Osteocyte (in vitro differentiated cells): ENCODE results near the gene TMEM114. TPM values are rescaled to one million over a fixed set of nuclear protein-coding genes. Genes with fewer than 3 reads are reported as not detected.

Source experiments
- DNase-seq: peaks from one replicate; pipeline ENCODE4 v3.0.0; 2021; ENCODE audit warnings: mixed read lengths; ENCODE audit not compliant: unreplicated experiment; ENCODE audit errors: extremely low spot score
- H3K27ac Mint-ChIP-seq: one replicate; pipeline ENCODE4 v1.8.0; 2021; ENCODE audit warnings: mild to moderate bottlenecking, mixed read lengths; ENCODE audit not compliant: unreplicated experiment
- H3K27me3 Mint-ChIP-seq: one replicate; pipeline ENCODE4 v1.8.0; 2021; ENCODE audit warnings: mixed read lengths; ENCODE audit not compliant: unreplicated experiment
- H3K36me3 Mint-ChIP-seq: one replicate; pipeline ENCODE4 v1.8.0; 2021; ENCODE audit warnings: mixed read lengths; ENCODE audit not compliant: unreplicated experiment
- H3K4me1 Mint-ChIP-seq: one replicate; pipeline ENCODE4 v1.8.0; 2021; ENCODE audit warnings: mixed read lengths; ENCODE audit not compliant: unreplicated experiment
- H3K4me3 Mint-ChIP-seq: one replicate; pipeline ENCODE4 v1.8.0; 2021; ENCODE audit warnings: mild to moderate bottlenecking, moderate library complexity, mixed read lengths; ENCODE audit not compliant: unreplicated experiment
- H3K9me3 Mint-ChIP-seq: one replicate; pipeline ENCODE4 v1.8.0; 2021; ENCODE audit warnings: mixed read lengths; ENCODE audit not compliant: unreplicated experiment
- CTCF ChIP-seq: fragments of 200-600 bp; sonication (generic); IDR thresholded peaks from 2 replicates; pipeline ENCODE4 v1.5.0; 2021; ENCODE audit warnings: antibody characterized with exemption, mild to moderate bottlenecking, moderate library complexity
- total RNA-seq: library from RNA; stranded (reverse); gene quantifications from 2 replicates; pipeline ENCODE4 v1.2.1, GENCODE V29; 2021

Gene TMEM114
- total RNA-seq, 1 donor from 2014 or later, result not detected

GRCh38 chr16:8541868-8542267 lies 48.4 kb downstream of the TMEM114 start:
- no peaks in the 10 kb centered on the region for H3K4me1 Mint-ChIP-seq
- no peaks in the 10 kb centered on the region for H3K27me3 Mint-ChIP-seq
- H3K27ac Mint-ChIP-seq, result no peak overlapping the region
- no peak for TF ChIP-seq CTCF
- no peak overlapping the region for H3K4me3 Mint-ChIP-seq
- no peaks in the 10 kb centered on the region for H3K9me3 Mint-ChIP-seq
- no peaks in the 10 kb centered on the region for H3K36me3 Mint-ChIP-seq
- DNase-seq, result no peak

- no peaks in the 10 kb centered on the region for H3K4me1 Mint-ChIP-seq
- no peaks in the 10 kb centered on the region for H3K9me3 Mint-ChIP-seq
- H3K36me3 Mint-ChIP-seq, result no peaks in the 10 kb centered on the region
- no peak for DNase-seq
- no peak for TF ChIP-seq CTCF
- H3K27me3 Mint-ChIP-seq, result no peaks in the 10 kb centered on the region
- H3K27ac Mint-ChIP-seq, result no peak overlapping the region
- no peak overlapping the region for H3K4me3 Mint-ChIP-seq
These were observed 52.5 kb downstream of the TMEM114 start for GRCh38 chr16:8537691-8538342.

- no peak for TF ChIP-seq CTCF
- no peak for DNase-seq
- Mint-ChIP-seq H3K27me3 (no peaks in the 10 kb centered on the region), H3K36me3 (no peaks in the 10 kb centered on the region), H3K4me3 (no peak overlapping the region), H3K27ac (no peak overlapping the region), H3K9me3 (no peaks in the 10 kb centered on the region), H3K4me1 (no peaks in the 10 kb centered on the region)
These were observed 56.8 kb downstream of the TMEM114 start for GRCh38 chr16:8533509-8533908.

- TF ChIP-seq CTCF, result no peak
- no peaks in the 10 kb centered on the region for H3K4me1 Mint-ChIP-seq
- no peaks in the 10 kb centered on the region for H3K36me3 Mint-ChIP-seq
- H3K4me3 Mint-ChIP-seq, result no peak overlapping the region
- DNase-seq, result no peak
- no peaks in the 10 kb centered on the region for H3K27me3 Mint-ChIP-seq
- H3K27ac Mint-ChIP-seq, result no peak overlapping the region
- H3K9me3 Mint-ChIP-seq, result no peaks in the 10 kb centered on the region
These were observed 59.4 kb downstream of the TMEM114 start for GRCh38 chr16:8530752-8531384.

- no peaks in the 10 kb centered on the region for H3K4me1 Mint-ChIP-seq
- H3K27ac Mint-ChIP-seq, result no peak overlapping the region
- no peak for TF ChIP-seq CTCF
- DNase-seq, result no peak
- H3K4me3 Mint-ChIP-seq, result no peak overlapping the region
- no peaks in the 10 kb centered on the region for H3K36me3 Mint-ChIP-seq
- no peaks in the 10 kb centered on the region for H3K9me3 Mint-ChIP-seq
- H3K27me3 Mint-ChIP-seq, result no peaks in the 10 kb centered on the region
These were observed 61.8 kb downstream of the TMEM114 start for GRCh38 chr16:8528471-8528870.
